Loucy (cell line): Measurements from ENCODE around the gene COA6.
"Not testable (repeated sequence)": the region's sequence is repeated elsewhere in the genome, so short reads cannot be mapped to it uniquely, and the experiment has no call there.

Experiments used
- H2AFZ ChIP-seq: fragments of 200-600 bp; sonication (generic); 2 replicates; pipeline ENCODE4 v1.6.0; 2016; ENCODE audit warnings: antibody characterized with exemption, mild to moderate bottlenecking, low read length, moderate library complexity
- H3F3A ChIP-seq: fragments of 200-600 bp; 2 replicates; pipeline ENCODE4 v1.6.0; 2016; ENCODE audit warnings: antibody characterized with exemption, low read depth, mild to moderate bottlenecking
- H3K27me3 ChIP-seq: fragments of 200-600 bp; sonication (generic); 2 replicates; pipeline ENCODE4 v1.6.1; 2014; ENCODE audit warnings: low read length, mild to moderate bottlenecking; ENCODE audit not compliant: insufficient read depth, poor library complexity, severe bottlenecking
- H3K36me3 ChIP-seq: fragments of 200-600 bp; sonication (generic); 2 replicates; pipeline ENCODE4 v1.6.1; 2016; ENCODE audit warnings: low read length; ENCODE audit not compliant: insufficient read depth
- H3K4me1 ChIP-seq: fragments of 200-600 bp; sonication (generic); 2 replicates; pipeline ENCODE4 v1.5.1; 2014; ENCODE audit warnings: low read length, mild to moderate bottlenecking; ENCODE audit not compliant: insufficient read depth, poor library complexity, severe bottlenecking
- H3K4me2 ChIP-seq: fragments of 200-600 bp; sonication (generic); 2 replicates; pipeline ENCODE4 v1.6.0; 2014; ENCODE audit warnings: antibody characterized with exemption, low read length, low read depth, mild to moderate bottlenecking; ENCODE audit not compliant: poor library complexity, severe bottlenecking
- H3K4me3 ChIP-seq: fragments of 200-600 bp; sonication (generic); 2 replicates; pipeline ENCODE4 v1.5.1; 2014; ENCODE audit warnings: low read length, mild to moderate bottlenecking, mixed read lengths; ENCODE audit not compliant: poor library complexity, severe bottlenecking
- H3K79me2 ChIP-seq: fragments of 200-600 bp; sonication (generic); 2 replicates; pipeline ENCODE4 v1.6.1; 2014; ENCODE audit warnings: low read length; ENCODE audit not compliant: insufficient read depth
- H3K9ac ChIP-seq: fragments of 200-600 bp; sonication (generic); 2 replicates; pipeline ENCODE4 v1.6.0; 2014; ENCODE audit warnings: mild to moderate bottlenecking, low read depth, low read length, moderate library complexity; ENCODE audit not compliant: poor library complexity, severe bottlenecking
- H3K9me2 ChIP-seq: fragments of 200-600 bp; sonication (generic); replicated peaks from 2 replicates; pipeline ENCODE4 v1.6.1; 2016; ENCODE audit warnings: low read depth, low read length, mixed read lengths
- H3K9me3 ChIP-seq: fragments of 200-600 bp; sonication (generic); 2 replicates; pipeline ENCODE4 v1.6.1; 2014; ENCODE audit warnings: mild to moderate bottlenecking, antibody characterized with exemption, low read length, low read depth; ENCODE audit not compliant: insufficient read depth
- H4K20me1 ChIP-seq: fragments of 200-600 bp; sonication (generic); 2 replicates; pipeline ENCODE4 v1.6.0; 2014; ENCODE audit warnings: antibody characterized with exemption, low read length, mild to moderate bottlenecking; ENCODE audit not compliant: insufficient read depth, poor library complexity, severe bottlenecking
- CTCF ChIP-seq: fragments of 200-600 bp; sonication (generic); conservative IDR thresholded peaks from 2 replicates; pipeline ENCODE4 v1.5.1; 2014; ENCODE audit warnings: mild to moderate bottlenecking, antibody characterized with exemption, low read length
- EZH2phosphoT487 ChIP-seq: fragments of 200-600 bp; IDR thresholded peaks from 2 replicates; pipeline ENCODE4 v1.6.1; 2018; ENCODE audit warnings: antibody characterized with exemption, mild to moderate bottlenecking, moderate library complexity, borderline replicate concordance

COA6 gene

DNA sequence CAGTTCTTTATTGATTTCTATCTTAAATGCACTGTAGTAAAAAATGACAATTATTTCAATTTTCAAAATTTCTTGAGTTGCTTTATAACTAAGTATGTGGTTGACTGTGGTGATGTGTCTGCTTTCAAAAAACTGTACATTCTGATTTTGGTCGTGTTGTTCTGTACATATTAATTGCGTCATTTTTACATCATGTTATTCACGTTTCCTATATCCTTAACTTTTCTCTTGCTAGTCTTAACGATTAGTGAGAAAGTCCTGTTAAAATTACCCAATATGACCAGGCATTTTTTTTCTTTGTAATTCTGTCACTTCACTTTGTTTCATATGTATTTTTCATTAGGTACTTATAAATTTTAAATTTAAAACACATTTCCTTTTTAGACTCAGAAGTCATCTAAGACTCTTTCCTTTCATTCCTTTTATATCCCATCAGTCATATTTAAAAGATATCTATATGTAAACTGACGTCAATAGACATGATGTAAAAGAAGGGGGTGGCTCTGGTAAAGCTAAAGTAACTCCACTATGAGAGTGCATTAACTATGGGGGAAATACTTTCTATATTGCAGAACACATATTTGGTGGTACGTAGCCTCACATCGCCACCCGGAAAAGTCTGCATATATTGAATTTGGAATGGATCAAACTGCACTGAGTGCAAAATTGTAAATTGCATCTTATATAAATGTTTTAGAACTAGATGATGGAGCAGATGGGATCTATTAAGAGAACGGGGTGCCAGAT, 1.1 kb upstream of the COA6 start:
- 0 out of 2 replicates have a peak, but pooled peaks cover 6% of the 10 kb centered on the region for H3F3A ChIP-seq
- peaks cover 45% of the 10 kb centered on the region for H3K79me2 ChIP-seq
- H3K4me3 ChIP-seq: peak overlapping the region; percentile 98
- no peaks in the 10 kb centered on the region for H3K9me2 ChIP-seq
- H3K4me1 ChIP-seq: peaks cover 33% of the 10 kb centered on the region
- H2AFZ ChIP-seq: no peak overlapping the region
- H3K4me2 ChIP-seq: peak overlapping the region; percentile 87
- H3K27me3 ChIP-seq: no peaks in the 10 kb centered on the region
- H3K9ac ChIP-seq: peak overlapping the region; percentile 98
- TF ChIP-seq EZH2phosphoT487 (no peak), CTCF (no peak)
- H3K9me3 ChIP-seq: no peaks in the 10 kb centered on the region
- no peaks in the 10 kb centered on the region for H4K20me1 ChIP-seq
- H3K36me3 ChIP-seq: no peaks in the 10 kb centered on the region

- H3K36me3 ChIP-seq: peaks cover 6% of the 10 kb centered on the region; the same call in 1 of the 2 replicates
- no peaks in the 10 kb centered on the region for H3K27me3 ChIP-seq
- TF ChIP-seq CTCF (no peak), EZH2phosphoT487 (no peak)
- peak overlapping the region; percentile 98 for H2AFZ ChIP-seq
- no peaks in the 10 kb centered on the region for H3K9me3 ChIP-seq
- no peaks in the 10 kb centered on the region for H3K9me2 ChIP-seq
- H3K4me2 ChIP-seq: peak overlapping the region; percentile 100
- peaks cover 33% of the 10 kb centered on the region for H3K4me1 ChIP-seq
- H3K4me3 ChIP-seq: peak overlapping the region; percentile 98
- peak overlapping the region; percentile 98 for H3K9ac ChIP-seq
- 0 out of 2 replicates have a peak, but pooled peaks cover 6% of the 10 kb centered on the region for H3F3A ChIP-seq
- no peaks in the 10 kb centered on the region for H4K20me1 ChIP-seq
- peaks cover 50% of the 10 kb centered on the region for H3K79me2 ChIP-seq
Measured at GRCh38 chr1:234373959-234374254, 651 bp downstream of the COA6 start.

- H3F3A ChIP-seq: 0 out of 2 replicates have a peak, but pooled peaks cover 3% of the 10 kb centered on the region
- H3K9me2 ChIP-seq: no peaks in the 10 kb centered on the region
- peak overlapping the region; percentile 100 for H3K4me2 ChIP-seq
- H3K36me3 ChIP-seq: peaks cover 11% of the 10 kb centered on the region; the same call in 1 of the 2 replicates
- H3K27me3 ChIP-seq: no peaks in the 10 kb centered on the region
- TF ChIP-seq EZH2phosphoT487 (no peak), CTCF (no peak)
- peaks cover 29% of the 10 kb centered on the region for H3K4me1 ChIP-seq
- peak overlapping the region; percentile 31 for H3K9ac ChIP-seq
- H3K79me2 ChIP-seq: peaks cover 50% of the 10 kb centered on the region
- H2AFZ ChIP-seq: no peak overlapping the region
- peak overlapping the region; percentile 98 for H3K4me3 ChIP-seq
- no peaks in the 10 kb centered on the region for H3K9me3 ChIP-seq
- no peaks in the 10 kb centered on the region for H4K20me1 ChIP-seq
Measured at GRCh38 chr1:234375672-234376071, 2.4 kb downstream of the COA6 start.

- H3K4me2 ChIP-seq, H3K9me3 ChIP-seq, H3K9me2 ChIP-seq, H2AFZ ChIP-seq, H3F3A ChIP-seq, H3K27me3 ChIP-seq, H3K9ac ChIP-seq, H3K4me3 ChIP-seq, H4K20me1 ChIP-seq: not testable (repeated sequence)
- H3K79me2 ChIP-seq: peaks cover 26% of the 10 kb centered on the region
- H3K4me1 ChIP-seq: peaks cover 11% of the 10 kb centered on the region
- H3K36me3 ChIP-seq: peaks cover 21% of the 10 kb centered on the region; the same call in 1 of the 2 replicates
Measured at GRCh38 chr1:234379591-234380109, 6.4 kb downstream of the COA6 start.
